RWPE1 (cell line): ENCODE results near the gene RINL.
"Not testable (repeated sequence)": the region's sequence is repeated elsewhere in the genome, so short reads cannot be mapped to it uniquely, and the experiment has no call there.

Experiments
- CTCF ChIA-PET: fragments of 350-600 bp; sonication (Branson Sonifier 250); formaldehyde crosslinking; extraction: SDS; loops from one replicate; lab custom pipeline; 2021; lab: Yijun Ruan, JAX
- POLR2A ChIA-PET: fragments of 400-600 bp; formaldehyde crosslinking; extraction: SDS; loops from one replicate; lab custom pipeline; 2020; ENCODE audit warnings: antibody characterized with exemption; ENCODE audit not compliant: low non-redundant PET; lab: Yijun Ruan, JAX
- DNase-seq: peaks from one replicate; pipeline ENCODE4 v3.0.0; 2012; ENCODE audit warnings: low spot score
- H3K27ac ChIP-seq: fragments of 450-650 bp; 2 replicates; pipeline ENCODE4 v1.5.1; 2017
- CTCF ChIP-seq: fragments of 450-650 bp; conservative IDR thresholded peaks from 2 replicates; pipeline ENCODE4 v1.5.1; 2017; ENCODE audit warnings: low read depth, mild to moderate bottlenecking

Gene RINL

DNA sequence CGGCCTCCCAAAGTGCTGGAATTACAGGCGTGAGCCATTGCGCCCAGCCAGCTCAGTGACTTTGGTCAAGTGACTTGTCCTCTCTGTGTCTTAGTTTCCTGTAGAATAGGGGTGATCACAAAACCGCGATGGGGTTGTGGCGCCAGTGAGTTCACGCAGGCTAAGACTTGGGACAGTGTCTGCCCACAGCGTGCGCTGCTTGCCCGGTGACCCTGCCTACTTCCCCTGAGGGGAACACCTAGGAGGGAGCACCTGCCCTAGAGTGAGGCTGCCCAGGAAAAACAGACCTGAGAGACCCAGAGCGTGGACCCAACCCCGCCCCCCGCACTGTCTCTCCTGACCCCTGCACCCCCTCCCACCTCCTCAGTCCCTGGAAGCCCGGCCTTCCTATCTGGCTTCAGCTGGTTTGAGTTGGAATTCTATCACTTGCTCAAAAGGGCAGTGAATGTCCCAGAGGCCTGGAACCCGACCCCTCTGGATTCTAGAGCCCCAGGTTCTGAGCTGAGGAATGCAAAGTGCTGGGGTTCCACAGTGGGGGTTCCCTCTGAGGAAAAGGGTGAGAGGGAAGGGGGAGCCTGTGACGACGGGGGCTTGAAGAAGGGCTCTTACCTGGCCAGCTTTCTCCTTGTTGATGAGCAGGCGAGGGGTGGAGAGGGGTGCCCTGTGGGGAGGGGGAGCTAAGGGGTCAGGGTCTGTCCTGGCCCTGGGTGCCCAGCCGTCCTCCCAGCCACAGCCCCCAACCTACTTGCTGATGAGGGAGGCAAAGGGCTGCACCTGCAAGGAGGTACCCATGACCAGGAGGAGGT, 2.2 kb upstream of the RINL start:
- no peak for DNase-seq
- TF ChIP-seq CTCF, result no peak
- CTCF ChIA-PET, result no interaction called here
- POLR2A ChIA-PET, result no interaction called here
- no peak overlapping the region for H3K27ac ChIP-seq

GRCh38 chr19:38879400-38879751, 1.3 kb upstream of the RINL start:
- no peak for TF ChIP-seq CTCF
- peak overlapping the region; percentile 63; the same call in 1 of the 2 replicates for H3K27ac ChIP-seq
- ChIA-PET POLR2A (no interaction called here), CTCF (interaction anchor here (0.6 to 1.3 kb wide), 3 partner anchors 8 to 22 kb away, joined by 3 read pairs; no protein-coding TSS in a partner anchor)
- DNase-seq, result no peak

DNA sequence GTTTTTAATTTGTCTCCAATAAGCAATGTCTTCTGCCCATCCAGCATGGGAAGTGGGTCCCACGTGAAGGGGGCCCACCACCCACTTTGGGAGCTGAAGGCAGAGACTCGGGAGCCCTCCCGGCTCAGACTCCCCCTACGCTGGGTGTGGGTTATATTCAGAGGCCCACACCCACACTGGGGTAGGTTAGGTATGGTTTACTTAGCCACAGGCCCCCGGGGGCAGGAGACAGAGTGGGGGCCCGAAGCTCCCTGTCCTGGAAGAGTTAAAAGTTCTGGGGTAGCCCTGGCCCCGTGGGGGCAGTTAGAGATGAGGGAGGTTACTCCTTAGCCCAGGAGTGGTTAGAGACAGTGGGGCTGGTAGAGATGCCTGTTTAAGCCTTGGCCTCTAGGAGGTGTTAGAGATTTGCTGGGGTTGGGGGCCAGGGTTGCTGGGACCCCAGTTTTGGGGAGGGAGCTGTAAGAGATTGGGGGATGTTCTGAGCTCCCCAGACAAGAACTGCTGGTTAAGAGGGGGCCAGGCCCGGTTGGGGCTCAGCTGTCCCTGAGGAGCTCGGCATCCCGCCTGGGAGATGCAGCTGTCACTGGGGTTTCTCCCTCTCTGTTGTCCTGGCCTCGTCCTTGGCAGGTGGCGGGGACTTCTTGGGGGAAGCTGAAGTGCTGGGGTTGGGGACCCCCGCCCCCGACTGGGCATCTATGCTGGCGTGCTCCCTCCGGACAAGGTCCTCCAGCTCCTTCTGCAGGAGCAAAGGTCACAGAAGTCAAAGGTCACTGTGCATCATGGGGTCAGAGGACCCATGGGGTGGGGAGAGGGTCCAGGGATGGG, 712 bp upstream of the RINL start:
- no peak for TF ChIP-seq CTCF
- peak overlapping the region; percentile 63 for H3K27ac ChIP-seq
- ChIA-PET POLR2A (interaction anchor here (0.5 kb wide), 1 partner anchor 10 kb away, joined by 4 read pairs; no protein-coding TSS in a partner anchor), CTCF (interaction anchor here (0.6 to 1.3 kb wide), 3 partner anchors 8 to 22 kb away, joined by 3 read pairs; no protein-coding TSS in a partner anchor)
- DNase-seq, result no peak

- POLR2A ChIA-PET, result interaction anchor here (0.6 kb wide), 1 partner anchor 27 kb away, joined by 3 read pairs; no protein-coding TSS in a partner anchor
- CTCF ChIA-PET, result interaction anchor here (0.6 to 1.5 kb wide), 2 partner anchors 12 to 59 kb away, joined by 3 to 4 read pairs; no protein-coding TSS in a partner anchor
- H3K27ac ChIP-seq, result peak overlapping the region; percentile 19; the same call in 1 of the 2 replicates
- no peak for DNase-seq
- no peak for TF ChIP-seq CTCF
Observed at GRCh38 chr19:38875656-38876395, 2.2 kb downstream of the RINL start.

DNA sequence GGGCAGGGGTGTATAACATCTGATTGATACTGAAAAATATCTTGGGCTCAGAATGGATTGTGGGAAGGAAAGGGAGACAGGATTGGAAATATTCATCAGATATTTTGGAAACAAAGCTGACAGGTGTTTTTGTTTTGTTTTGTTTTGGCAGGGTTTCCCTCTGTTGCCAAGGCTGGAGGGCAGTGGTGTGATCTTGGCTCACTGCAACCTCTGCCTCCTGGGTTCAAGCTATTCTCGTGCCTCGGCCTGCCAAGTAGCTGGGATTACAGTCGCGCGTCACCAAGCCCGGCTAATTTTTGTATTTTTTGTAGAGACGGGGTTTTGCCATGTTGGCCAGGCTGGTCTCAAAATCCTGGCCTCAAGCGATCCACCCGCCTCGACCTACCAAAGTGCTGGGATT, 4.7 kb downstream of the RINL start:
- CTCF ChIA-PET, result interaction anchor here (0.6 to 0.7 kb wide), 2 partner anchors 19 to 71 kb away, joined by 3 read pairs; no protein-coding TSS in a partner anchor

GRCh38 chr19:38870612-38871011, 7.5 kb downstream of the RINL start:
- no peak for DNase-seq
- ChIA-PET CTCF (interaction anchor here (0.5 to 0.7 kb wide), 3 partner anchors 10 to 245 kb away, joined by 3 to 4 read pairs (median 4); no protein-coding TSS in a partner anchor), POLR2A (no interaction called here)
- H3K27ac ChIP-seq, result peak overlapping the region; percentile 42
- no peak for TF ChIP-seq CTCF

More for the DNA sequence above, 4.7 kb downstream of the RINL start:
- DNase-seq, H3K27ac ChIP-seq, POLR2A ChIA-PET: not testable (repeated sequence)
